ENCODE data around the gene LMOD1. TPM values are rescaled to one million over a fixed set of nuclear protein-coding genes. Genes with fewer than 3 reads are reported as not detected.
A peak's percentile ranks its signal among the peaks of the same experiment; 100 is the strongest.

The LMOD1 gene
- total RNA-seq, 2 donors from 2014 or later, result 112 to 190 TPM

DNA sequence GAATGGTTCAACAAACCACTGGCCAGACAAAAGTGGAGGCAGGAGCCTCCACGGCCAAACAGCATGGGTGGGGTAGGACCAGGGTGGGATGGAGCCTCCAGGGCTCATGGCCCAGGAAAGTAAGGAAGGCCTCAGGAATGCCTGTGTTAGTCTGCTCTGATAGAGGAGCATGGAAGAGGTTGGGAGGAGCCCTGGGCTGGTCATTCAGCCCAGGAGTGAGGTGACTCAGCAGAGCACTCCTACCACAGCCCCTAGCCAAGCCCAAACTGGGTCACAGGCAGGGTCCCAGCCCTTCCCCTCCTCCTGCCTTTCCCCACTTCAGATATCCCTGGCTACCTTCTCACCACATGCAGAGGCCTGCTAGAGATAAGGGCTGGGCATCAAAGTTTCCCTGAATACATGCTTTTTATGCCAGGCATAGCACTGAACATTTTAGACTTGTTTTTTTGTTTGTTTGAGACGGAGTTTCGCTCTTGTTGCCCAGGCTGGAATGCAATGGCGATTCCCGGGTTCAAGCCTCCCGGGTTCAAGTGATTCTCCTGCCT lies 60.7 kb downstream of the LMOD1 start:
- H3K27ac ChIP-seq, result peak overlapping the region in 1 of 2 donors; percentile 5
- intact Hi-C loops (cut with DNase I), result loop anchor here (5.0 kb wide), 1 partner anchor 53 kb away; no protein-coding TSS in a partner anchor
- no peaks in the 10 kb centered on the region for H3K9me3 ChIP-seq
- peaks cover 3% of the 10 kb centered on the region for H3K4me1 ChIP-seq (replicated peaks)
- no peak overlapping the region for H3K4me3 ChIP-seq
- H3K36me3 ChIP-seq, result no peaks in the 10 kb centered on the region
- H3K27me3 ChIP-seq (replicated peaks; ENCODE audit: insufficient read depth), result no peaks in the 10 kb centered on the region
- DNase-seq (ENCODE audit: low spot score), result no peak
- 79% methylated on average over 6 of the region's 6 CpGs for WGBS
- TF ChIP-seq, protein P1, sequence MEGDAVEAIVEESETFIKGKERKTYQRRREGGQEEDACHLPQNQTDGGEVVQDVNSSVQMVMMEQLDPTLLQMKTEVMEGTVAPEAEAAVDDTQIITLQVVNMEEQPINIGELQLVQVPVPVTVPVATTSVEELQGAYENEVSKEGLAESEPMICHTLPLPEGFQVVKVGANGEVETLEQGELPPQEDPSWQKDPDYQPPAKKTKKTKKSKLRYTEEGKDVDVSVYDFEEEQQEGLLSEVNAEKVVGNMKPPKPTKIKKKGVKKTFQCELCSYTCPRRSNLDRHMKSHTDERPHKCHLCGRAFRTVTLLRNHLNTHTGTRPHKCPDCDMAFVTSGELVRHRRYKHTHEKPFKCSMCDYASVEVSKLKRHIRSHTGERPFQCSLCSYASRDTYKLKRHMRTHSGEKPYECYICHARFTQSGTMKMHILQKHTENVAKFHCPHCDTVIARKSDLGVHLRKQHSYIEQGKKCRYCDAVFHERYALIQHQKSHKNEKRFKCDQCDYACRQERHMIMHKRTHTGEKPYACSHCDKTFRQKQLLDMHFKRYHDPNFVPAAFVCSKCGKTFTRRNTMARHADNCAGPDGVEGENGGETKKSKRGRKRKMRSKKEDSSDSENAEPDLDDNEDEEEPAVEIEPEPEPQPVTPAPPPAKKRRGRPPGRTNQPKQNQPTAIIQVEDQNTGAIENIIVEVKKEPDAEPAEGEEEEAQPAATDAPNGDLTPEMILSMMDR (IDR thresholded peaks at IDR 0.05), result no peak
- TF ChIP-seq POLR2A (IDR thresholded peaks at IDR 0.05), result no peak
- TF ChIP-seq POLR2AphosphoS5 (IDR thresholded peaks at IDR 0.05), result no peak

DNA sequence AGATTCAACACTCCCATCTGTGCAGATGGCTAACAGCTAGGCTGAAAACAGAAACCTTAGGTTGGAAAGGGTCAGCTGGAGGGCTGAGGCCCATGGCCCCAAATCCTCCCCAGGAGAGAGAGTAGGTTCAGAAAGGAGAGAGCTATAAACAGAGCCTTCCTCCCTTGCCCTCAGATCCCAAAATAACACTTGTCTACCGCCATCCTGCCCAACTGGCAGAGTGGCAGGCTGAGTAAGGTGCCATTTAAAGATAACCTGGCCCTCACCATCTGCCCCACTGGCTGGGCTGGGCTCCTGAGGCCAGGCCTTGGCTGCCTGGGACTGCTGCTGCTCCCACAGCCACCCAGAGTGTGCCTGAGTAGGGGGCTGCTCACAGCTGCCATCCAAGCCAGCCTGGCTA lies 61.9 kb downstream of the LMOD1 start:
- Histone ChIP-seq H3K9me3 (no peaks in the 10 kb centered on the region), H3K27me3 (replicated peaks; ENCODE audit: insufficient read depth) (no peaks in the 10 kb centered on the region), H3K27ac (peak overlapping the region in 1 of 2 donors; percentile 2), H3K4me3 (no peak overlapping the region), H3K4me1 (replicated peaks) (peaks cover 3% of the 10 kb centered on the region), H3K36me3 (no peaks in the 10 kb centered on the region)
- TF ChIP-seq POLR2AphosphoS5 (IDR thresholded peaks at IDR 0.05) (no peak), POLR2A (IDR thresholded peaks at IDR 0.05) (no peak)
- TF ChIP-seq, protein P1 (IDR thresholded peaks at IDR 0.05), result no peak
- WGBS, result 23% methylated on average over 1 of the region's 1 CpG
- DNase-seq (ENCODE audit: low spot score), result no peak
- intact Hi-C loops (cut with DNase I), result no loop called here

- Histone ChIP-seq H3K9me3 (no peaks in the 10 kb centered on the region), H3K27me3 (replicated peaks; ENCODE audit: insufficient read depth) (no peaks in the 10 kb centered on the region), H3K27ac (peak overlapping the region in 1 of 2 donors; percentile 2), H3K4me1 (replicated peaks) (peaks cover 3% of the 10 kb centered on the region), H3K4me3 (no peak overlapping the region), H3K36me3 (no peaks in the 10 kb centered on the region)
- 34% methylated on average over 7 of the region's 7 CpGs for WGBS
- intact Hi-C loops (cut with DNase I), result no loop called here
- DNase-seq (ENCODE audit: low spot score), result no peak
- TF ChIP-seq POLR2A (IDR thresholded peaks at IDR 0.05) (no peak), POLR2AphosphoS5 (IDR thresholded peaks at IDR 0.05) (no peak)
- TF ChIP-seq, protein P1 (IDR thresholded peaks at IDR 0.05), result no peak
Measured at GRCh38 chr1:201883786-201884185, 62.6 kb downstream of the LMOD1 start.

DNA sequence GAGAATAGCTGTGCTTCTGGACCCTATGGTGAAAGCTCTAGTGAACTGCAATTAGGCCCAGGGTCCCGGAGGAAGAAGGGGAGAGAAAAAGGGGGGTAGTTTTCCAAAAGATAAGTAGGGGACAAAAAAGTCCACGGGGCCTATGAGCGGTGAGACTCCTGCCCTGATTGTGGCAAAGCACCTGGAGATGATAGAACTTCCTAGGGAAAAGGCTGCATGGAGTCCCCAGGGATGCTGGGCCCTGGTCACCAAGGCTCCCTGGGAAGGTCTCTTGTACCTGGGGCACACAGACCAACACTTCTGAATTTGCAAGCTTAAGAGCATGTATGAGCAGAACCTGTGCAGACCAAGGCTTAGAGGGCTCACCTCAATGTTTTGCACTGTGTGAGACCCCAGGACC lies 63.1 kb downstream of the LMOD1 start:
- no peak for DNase-seq (ENCODE audit: low spot score)
- no peaks in the 10 kb centered on the region for H3K27me3 ChIP-seq (replicated peaks; ENCODE audit: insufficient read depth)
- intact Hi-C loops (cut with DNase I), result no loop called here
- 82% methylated on average over 3 of the region's 3 CpGs for WGBS
- peaks cover 3% of the 10 kb centered on the region for H3K4me1 ChIP-seq (replicated peaks)
- TF ChIP-seq POLR2A (IDR thresholded peaks at IDR 0.05), result no peak
- no peak for TF ChIP-seq POLR2AphosphoS5 (IDR thresholded peaks at IDR 0.05)
- TF ChIP-seq, protein P1 (IDR thresholded peaks at IDR 0.05), result no peak
- no peaks in the 10 kb centered on the region for H3K36me3 ChIP-seq
- no peak overlapping the region for H3K4me3 ChIP-seq
- no peak overlapping the region for H3K27ac ChIP-seq
- no peaks in the 10 kb centered on the region for H3K9me3 ChIP-seq

DNA sequence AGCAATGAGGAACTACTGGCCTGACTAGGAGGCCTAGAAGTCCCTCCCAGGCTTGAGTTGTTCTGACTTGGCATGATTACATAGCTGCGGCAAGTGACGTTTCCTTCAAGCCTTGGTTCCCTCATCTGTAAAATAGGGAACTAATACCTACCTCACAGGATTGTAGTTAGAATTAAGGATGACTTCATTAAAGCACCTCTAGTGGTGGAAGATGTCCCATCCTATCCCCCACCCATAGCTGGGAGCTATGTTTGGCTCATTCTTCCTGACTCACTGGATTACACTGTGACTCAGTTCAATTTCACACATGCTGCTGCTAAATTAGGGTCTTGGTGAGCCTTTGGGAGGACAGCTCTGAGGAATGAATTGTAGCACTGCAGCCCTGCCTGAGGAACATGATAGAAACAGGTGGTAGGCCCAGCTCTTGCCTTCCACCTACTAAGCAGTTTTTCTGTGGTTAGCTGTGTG lies 63.6 kb downstream of the LMOD1 start:
- Histone ChIP-seq H3K9me3 (no peaks in the 10 kb centered on the region), H3K4me1 (replicated peaks) (peaks cover 3% of the 10 kb centered on the region), H3K36me3 (no peaks in the 10 kb centered on the region), H3K27ac (no peak overlapping the region), H3K27me3 (replicated peaks; ENCODE audit: insufficient read depth) (no peaks in the 10 kb centered on the region), H3K4me3 (no peak overlapping the region)
- no peak for DNase-seq (ENCODE audit: low spot score)
- TF ChIP-seq, protein P1 (IDR thresholded peaks at IDR 0.05), result no peak
- TF ChIP-seq POLR2AphosphoS5 (IDR thresholded peaks at IDR 0.05), result no peak
- no peak for TF ChIP-seq POLR2A (IDR thresholded peaks at IDR 0.05)
- intact Hi-C loops (cut with DNase I), result no loop called here
- 47% methylated on average over 2 of the region's 2 CpGs for WGBS
